Thyroid gland (tissue), 4 donors: Measurements from ENCODE around the gene RIPOR2.

ENCODE experiments used
- POLR2A ChIP-seq, 2 donors: fragments of 450-650 bp; IDR thresholded peaks; one replicate each; pipeline ENCODE4 v1.6.1; 2017; ENCODE audit warnings: antibody characterized with exemption in 2 of 2, mild to moderate bottlenecking in 2 of 2, moderate library complexity in 1 of 2
- TF ChIP-seq, protein P1 (sequence below), 6 experiments: fragments of 200-600 bp in 3 of 6; fragments of 450-650 bp in 3 of 6; sonication (generic) in 3 of 6; IDR thresholded peaks; one replicate each; pipeline ENCODE4 v1.5.1; 2016 to 2019; ENCODE audit warnings: antibody characterized with exemption in 6 of 6, mild to moderate bottlenecking in 2 of 6, inconsistent platforms in 1 of 6, moderate library complexity in 1 of 6

GRCh38 chr6:24985323-24985722, 49.6 kb upstream of the RIPOR2 start:
- TF ChIP-seq POLR2A (IDR thresholded peaks at IDR 0.05): no peak
- TF ChIP-seq, protein P1, sequence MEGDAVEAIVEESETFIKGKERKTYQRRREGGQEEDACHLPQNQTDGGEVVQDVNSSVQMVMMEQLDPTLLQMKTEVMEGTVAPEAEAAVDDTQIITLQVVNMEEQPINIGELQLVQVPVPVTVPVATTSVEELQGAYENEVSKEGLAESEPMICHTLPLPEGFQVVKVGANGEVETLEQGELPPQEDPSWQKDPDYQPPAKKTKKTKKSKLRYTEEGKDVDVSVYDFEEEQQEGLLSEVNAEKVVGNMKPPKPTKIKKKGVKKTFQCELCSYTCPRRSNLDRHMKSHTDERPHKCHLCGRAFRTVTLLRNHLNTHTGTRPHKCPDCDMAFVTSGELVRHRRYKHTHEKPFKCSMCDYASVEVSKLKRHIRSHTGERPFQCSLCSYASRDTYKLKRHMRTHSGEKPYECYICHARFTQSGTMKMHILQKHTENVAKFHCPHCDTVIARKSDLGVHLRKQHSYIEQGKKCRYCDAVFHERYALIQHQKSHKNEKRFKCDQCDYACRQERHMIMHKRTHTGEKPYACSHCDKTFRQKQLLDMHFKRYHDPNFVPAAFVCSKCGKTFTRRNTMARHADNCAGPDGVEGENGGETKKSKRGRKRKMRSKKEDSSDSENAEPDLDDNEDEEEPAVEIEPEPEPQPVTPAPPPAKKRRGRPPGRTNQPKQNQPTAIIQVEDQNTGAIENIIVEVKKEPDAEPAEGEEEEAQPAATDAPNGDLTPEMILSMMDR (IDR thresholded peaks at IDR 0.05): no peak
